K562 (cell line): ENCODE results near the gene ZMYM4. TPM values are rescaled to one million over a fixed set of nuclear protein-coding genes. Genes with fewer than 3 reads are reported as not detected.
A peak's percentile ranks its signal among the peaks of the same experiment; 100 is the strongest.

Source experiments
- ATAC-seq: fragments of 200-7000 bp; cut with Tn5 transposase; 3 replicates; pipeline ENCODE4 v1.9.1; 2020; ENCODE audit warnings: moderate library complexity
- BruUV-seq: library from RNA; stranded (reverse); fragments of 400-500 nt; replicated peaks from 2 replicates; lab custom pipeline; 2021; lab: Mats Ljungman, UMichigan
- CTCF ChIA-PET: fragments of 300-600 bp; formaldehyde crosslinking; extraction: SDS; loops from one replicate; lab custom pipeline; 2021; ENCODE audit warnings: low intra/inter-chr PET ratio; lab: Yijun Ruan, JAX
- POLR2A ChIA-PET: fragments of 300-600, 350-650 bp; sonication (Branson Sonifier 250); formaldehyde crosslinking; extraction: SDS; loops from one replicate; lab custom pipeline; 2021; ENCODE audit warnings: antibody characterized with exemption, inconsistent platforms; lab: Yijun Ruan, JAX
- DNase-seq, 4 experiments: peaks; one replicate each; pipeline versions ENCODE4 v3.0.0 to v3.0.0-alpha.2; 2011 to 2018; ENCODE audit warnings: low spot score in 3 of 4, mixed read lengths in 3 of 4; ENCODE audit errors: extremely low read depth in 1 of 4
- FAIRE-seq: peaks from 2 replicates; lab custom pipeline; 2011; peaks lifted over from hg19 to GRCh38; lab: Jason Lieb, UNC
- H2AFZ ChIP-seq: 2 replicates; pipeline ENCODE4 v1.6.0; 2011; ENCODE audit warnings: low read depth, low read length, control low read depth, inconsistent platforms
- H3K27ac ChIP-seq: fragments of 200-600 bp; 3 replicates; pipeline ENCODE4 v1.8.0; 2011; ENCODE audit warnings: low read depth, mild to moderate bottlenecking, control low read depth, inconsistent platforms, low read length, moderate library complexity, mixed read lengths; ENCODE audit errors: extremely low read depth
- H3K27me3 ChIP-seq, 2 experiments: fragments of 300-600 bp in 1 of 2; 2 replicates in 1 of 2; 3 replicates in 1 of 2; pipeline versions ENCODE4 v1.6.0 to v1.8.0; 2011; ENCODE audit warnings: inconsistent platforms in 2 of 2, low read length in 2 of 2, mild to moderate bottlenecking in 1 of 2, mixed read lengths in 1 of 2, moderate library complexity in 1 of 2; ENCODE audit not compliant: control insufficient read depth in 2 of 2, insufficient read depth in 2 of 2
- H3K36me3 ChIP-seq: fragments of 300-600 bp; 3 replicates; pipeline ENCODE4 v1.8.0; 2011; ENCODE audit warnings: mild to moderate bottlenecking, low read length, inconsistent platforms; ENCODE audit not compliant: control insufficient read depth, insufficient read depth
- H3K4me1 ChIP-seq, 2 experiments: fragments of 200-600 bp in 1 of 2; replicated peaks in 1 of 2; 2 replicates in 1 of 2; 3 replicates in 1 of 2; pipeline versions ENCODE4 v1.5.1 to v1.8.0; 2011; ENCODE audit warnings: inconsistent platforms in 2 of 2, low read length in 2 of 2, mild to moderate bottlenecking in 1 of 2, mixed read lengths in 1 of 2, moderate library complexity in 1 of 2; ENCODE audit not compliant: control insufficient read depth in 2 of 2, insufficient read depth in 2 of 2
- H3K4me2 ChIP-seq: 2 replicates; pipeline ENCODE4 v1.6.1; 2011; ENCODE audit warnings: low read length, control low read depth, inconsistent platforms, mixed read lengths; ENCODE audit not compliant: insufficient read depth
- H3K4me3 ChIP-seq: fragments of 200-600 bp; sonication (generic), shearing (Covaris generic); 2 replicates; pipeline ENCODE4 v1.5.1; 2016; ENCODE audit warnings: control low read depth, inconsistent platforms
- H3K79me2 ChIP-seq: fragments of 200-600 bp; 3 replicates; pipeline ENCODE4 v1.8.0; 2011; ENCODE audit warnings: low read length, inconsistent platforms; ENCODE audit not compliant: control insufficient read depth, insufficient read depth
- H3K9ac ChIP-seq, 2 experiments: 2 replicates each; pipeline versions ENCODE4 v1.6.0 to v1.6.1; 2011; ENCODE audit warnings: low read depth in 2 of 2, low read length in 2 of 2, control low read depth in 1 of 2, inconsistent platforms in 1 of 2, mild to moderate bottlenecking in 1 of 2, mixed read lengths in 1 of 2; ENCODE audit not compliant: insufficient read depth in 1 of 2
- H3K9me1 ChIP-seq: one replicate; pipeline ENCODE4 v1.6.0; 2011; ENCODE audit warnings: inconsistent platforms, mild to moderate bottlenecking, low read length, moderate library complexity; ENCODE audit not compliant: control insufficient read depth, insufficient read depth
- H3K9me3 ChIP-seq: replicated peaks from 2 replicates; pipeline ENCODE4 v1.5.1; 2011; ENCODE audit warnings: low read depth, low read length, inconsistent platforms; ENCODE audit not compliant: control insufficient read depth, insufficient read depth
- H4K20me1 ChIP-seq: replicated peaks from 2 replicates; pipeline ENCODE4 v1.6.1; 2011; ENCODE audit warnings: low read length, inconsistent platforms, mixed read lengths; ENCODE audit not compliant: control insufficient read depth, insufficient read depth
- EGR1 ChIP-seq: fragments of 450-650 bp; conservative IDR thresholded peaks from 2 replicates; pipeline ENCODE4 v1.6.1; 2017; ENCODE audit warnings: mild to moderate bottlenecking
- RAD21 ChIP-seq, 2 experiments: fragments of 250-450 bp in 1 of 2; fragments of 450-650 bp in 1 of 2; sonication (Bioruptor Pico) in 1 of 2; formaldehyde crosslinking in 1 of 2; IDR thresholded peaks in 1 of 2; conservative IDR thresholded peaks in 1 of 2; 2 replicates each; pipeline versions ENCODE4 v1.4.0 to v1.8.0; 2020 to 2022; ENCODE audit warnings: mild to moderate bottlenecking in 2 of 2, moderate library complexity in 1 of 2
- WGBS: fragments of 100-300 bp; shearing (Covaris generic); methylation state at CpG from one replicate; pipeline ENCODE4 v1.1.6; 2016; ENCODE audit warnings: low coverage, mixed read lengths; ENCODE audit not compliant: insufficient coverage; ENCODE audit errors: missing lambda C conversion rate; 5-methylcytosine and 5-hydroxymethylcytosine counted together
- in situ Hi-C: fragments of 300-500 bp; cut with MboI; formaldehyde crosslinking; loops from 4 replicates; pipeline ENCODE4 v1.15.0; 2018; ENCODE audit warnings: inconsistent platforms, mixed read lengths
- intact Hi-C: fragments of 100-400 bp; cut with micrococcal nuclease; formaldehyde crosslinking; loops from 2 replicates; pipeline ENCODE4 v1.14.2; 2022
- polyA plus RNA-seq, 8 experiments: library from polyadenylated mRNA; depleted of rRNA in 4 of 8; stranded (reverse) in 5 of 8; unstranded in 3 of 8; fragments of >200 nt; fragmentation: Nextera tagmentation in 2 of 8; fragmentation: Illumina TruSeq in 1 of 8; extraction: Ambion mirVana in 2 of 8; extraction: Trizol in 1 of 8; gene quantifications; 2 replicates each; pipeline versions ENCODE4 v1.2.1 to v1.2.3, GENCODE V29; 2011 to 2014; ENCODE audit warnings: inconsistent platforms in 1 of 8, missing spikeins in 1 of 8
- total RNA-seq, 7 experiments: library from RNA; depleted of rRNA in 6 of 7; stranded (reverse); fragments of >200 nt in 6 of 7; fragmentation: Illumina TruSeq in 2 of 7; extraction: Trizol in 2 of 7; gene quantifications; 2 replicates each; pipeline versions ENCODE4 v1.2.1 to v1.2.3, GENCODE V29; 2011 to 2021; ENCODE audit warnings: low replicate concordance in 1 of 7
- TF ChIP-seq, protein P1 (sequence below), 3 experiments: IDR thresholded peaks in 2 of 3; conservative IDR thresholded peaks in 1 of 3; 2 replicates each; pipeline ENCODE4 v1.5.1; 2011 to 2012; ENCODE audit warnings: low read length in 3 of 3, mild to moderate bottlenecking in 3 of 3, control low read depth in 2 of 3, improper control_type of control experiment in 1 of 3, inconsistent platforms in 1 of 3, low read depth in 1 of 3, mixed read lengths in 1 of 3, moderate library complexity in 1 of 3; ENCODE audit not compliant: insufficient read depth in 2 of 3
- TF ChIP-seq, protein P2 (sequence below), 2 experiments: fragments of 450-650 bp; formaldehyde crosslinking in 1 of 2; IDR thresholded peaks; 2 replicates each; pipeline versions ENCODE4 v1.4.0 to v1.6.1; 2014 to 2020; ENCODE audit warnings: mild to moderate bottlenecking in 2 of 2, borderline replicate concordance in 1 of 2, low read depth in 1 of 2

Gene ZMYM4
- total and polyA plus RNA-seq, 9 of the 15 experiments (the other 6 are each of a cell fraction or from before 2014, with no cell fraction given), result 15.2 to 77.2 (median 63.3) TPM

- FAIRE-seq, result peak; percentile 69
- TSS peak; percentile 10 for BruUV-seq
- peaks cover 21% of the 10 kb centered on the region for H3K79me2 ChIP-seq
Measured at GRCh38 chr1:35298464-35298863, 30.0 kb downstream of the ZMYM4 start.

More at GRCh38 chr1:35298464-35298863, 30.0 kb downstream of the ZMYM4 start:
- Histone ChIP-seq H3K9me3 (no peaks in the 10 kb centered on the region), H3K9ac (no peak overlapping the region), H3K4me3 (no peak overlapping the region), H3K4me1 (no peaks in the 10 kb centered on the region), H3K27ac (no peak overlapping the region), H3K4me2 (no peak overlapping the region), H4K20me1 (no peaks in the 10 kb centered on the region), H3K36me3 (peaks cover 56% of the 10 kb centered on the region), H2AFZ (no peak overlapping the region), H3K27me3 (no peaks in the 10 kb centered on the region), H3K9me1 (no peaks in the 10 kb centered on the region)
- in situ Hi-C loops, result no loop called here
- DNase-seq, result peak in 2 of 4 experiments; percentile 29 to 38
- POLR2A ChIA-PET, result interaction anchor here (1.0 to 1.5 kb wide), 2 partner anchors 10 to 110 kb away, joined by 4 read pairs; no protein-coding TSS in a partner anchor
- WGBS, result 42% methylated on average over 2 of the region's 2 CpGs
- intact Hi-C loops, result loop anchor here (2.0 kb wide), 1 partner anchor 96 kb away; no protein-coding TSS in a partner anchor
- peak; percentile 83 for ATAC-seq
- CTCF ChIA-PET, result interaction anchor here (0.8 to 1.6 kb wide), 3 partner anchors 97 to 445 kb away, joined by 3 to 11 read pairs (median 3); no protein-coding TSS in a partner anchor
- TF ChIP-seq EGR1, result no peak
- TF ChIP-seq, protein P1, sequence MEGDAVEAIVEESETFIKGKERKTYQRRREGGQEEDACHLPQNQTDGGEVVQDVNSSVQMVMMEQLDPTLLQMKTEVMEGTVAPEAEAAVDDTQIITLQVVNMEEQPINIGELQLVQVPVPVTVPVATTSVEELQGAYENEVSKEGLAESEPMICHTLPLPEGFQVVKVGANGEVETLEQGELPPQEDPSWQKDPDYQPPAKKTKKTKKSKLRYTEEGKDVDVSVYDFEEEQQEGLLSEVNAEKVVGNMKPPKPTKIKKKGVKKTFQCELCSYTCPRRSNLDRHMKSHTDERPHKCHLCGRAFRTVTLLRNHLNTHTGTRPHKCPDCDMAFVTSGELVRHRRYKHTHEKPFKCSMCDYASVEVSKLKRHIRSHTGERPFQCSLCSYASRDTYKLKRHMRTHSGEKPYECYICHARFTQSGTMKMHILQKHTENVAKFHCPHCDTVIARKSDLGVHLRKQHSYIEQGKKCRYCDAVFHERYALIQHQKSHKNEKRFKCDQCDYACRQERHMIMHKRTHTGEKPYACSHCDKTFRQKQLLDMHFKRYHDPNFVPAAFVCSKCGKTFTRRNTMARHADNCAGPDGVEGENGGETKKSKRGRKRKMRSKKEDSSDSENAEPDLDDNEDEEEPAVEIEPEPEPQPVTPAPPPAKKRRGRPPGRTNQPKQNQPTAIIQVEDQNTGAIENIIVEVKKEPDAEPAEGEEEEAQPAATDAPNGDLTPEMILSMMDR (IDR thresholded peaks at IDR 0.05 in 2 of 3, conservative IDR thresholded peaks at IDR 0.05 in 1 of 3; ENCODE audit: insufficient read depth in 2 of 3, low read depth in 1 of 3, low read length in 3 of 3), result peak; percentile 51 to 70 (median 57)
- TF ChIP-seq, protein P2, sequence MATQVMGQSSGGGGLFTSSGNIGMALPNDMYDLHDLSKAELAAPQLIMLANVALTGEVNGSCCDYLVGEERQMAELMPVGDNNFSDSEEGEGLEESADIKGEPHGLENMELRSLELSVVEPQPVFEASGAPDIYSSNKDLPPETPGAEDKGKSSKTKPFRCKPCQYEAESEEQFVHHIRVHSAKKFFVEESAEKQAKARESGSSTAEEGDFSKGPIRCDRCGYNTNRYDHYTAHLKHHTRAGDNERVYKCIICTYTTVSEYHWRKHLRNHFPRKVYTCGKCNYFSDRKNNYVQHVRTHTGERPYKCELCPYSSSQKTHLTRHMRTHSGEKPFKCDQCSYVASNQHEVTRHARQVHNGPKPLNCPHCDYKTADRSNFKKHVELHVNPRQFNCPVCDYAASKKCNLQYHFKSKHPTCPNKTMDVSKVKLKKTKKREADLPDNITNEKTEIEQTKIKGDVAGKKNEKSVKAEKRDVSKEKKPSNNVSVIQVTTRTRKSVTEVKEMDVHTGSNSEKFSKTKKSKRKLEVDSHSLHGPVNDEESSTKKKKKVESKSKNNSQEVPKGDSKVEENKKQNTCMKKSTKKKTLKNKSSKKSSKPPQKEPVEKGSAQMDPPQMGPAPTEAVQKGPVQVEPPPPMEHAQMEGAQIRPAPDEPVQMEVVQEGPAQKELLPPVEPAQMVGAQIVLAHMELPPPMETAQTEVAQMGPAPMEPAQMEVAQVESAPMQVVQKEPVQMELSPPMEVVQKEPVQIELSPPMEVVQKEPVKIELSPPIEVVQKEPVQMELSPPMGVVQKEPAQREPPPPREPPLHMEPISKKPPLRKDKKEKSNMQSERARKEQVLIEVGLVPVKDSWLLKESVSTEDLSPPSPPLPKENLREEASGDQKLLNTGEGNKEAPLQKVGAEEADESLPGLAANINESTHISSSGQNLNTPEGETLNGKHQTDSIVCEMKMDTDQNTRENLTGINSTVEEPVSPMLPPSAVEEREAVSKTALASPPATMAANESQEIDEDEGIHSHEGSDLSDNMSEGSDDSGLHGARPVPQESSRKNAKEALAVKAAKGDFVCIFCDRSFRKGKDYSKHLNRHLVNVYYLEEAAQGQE (IDR thresholded peaks at IDR 0.05; ENCODE audit: borderline replicate concordance), result peak; percentile 51; the same call in 1 of the 2 replicates
- TF ChIP-seq, protein P2 (CRISPR knock-in tag; IDR thresholded peaks at IDR 0.05; ENCODE audit: low read depth), result no peak
- TF ChIP-seq RAD21 (CRISPR knock-in tag; conservative IDR thresholded peaks at IDR 0.05 in 1 of 2, IDR thresholded peaks at IDR 0.05 in 1 of 2), result peak; percentile 42 to 65; a peak in 3 of 4 replicates
